Medulla oblongata (tissue), 1 donor: Measurements from ENCODE around the gene BUD23.
"Not testable (repeated sequence)": the region's sequence is repeated elsewhere in the genome, so short reads cannot be mapped to it uniquely, and the experiment has no call there.

ENCODE experiments used
- DNase-seq: peaks from one replicate; pipeline ENCODE4 v3.0.0-alpha.2; 2015; ENCODE audit errors: extremely low spot score

The BUD23 gene

GRCh38 chr7:73668103-73668885, 15.1 kb upstream of the BUD23 start:
- no peak for DNase-seq

- no peak for DNase-seq
Measured at GRCh38 chr7:73668886-73669230, 14.5 kb upstream of the BUD23 start.

GRCh38 chr7:73669288-73669701, 14.1 kb upstream of the BUD23 start:
- DNase-seq: no peak

GRCh38 chr7:73669858-73670385, 13.5 kb upstream of the BUD23 start:
- DNase-seq: no peak

- no peak for DNase-seq
Measured at GRCh38 chr7:73671322-73671661, 12.1 kb upstream of the BUD23 start.

GRCh38 chr7:73671857-73672445, 11.4 kb upstream of the BUD23 start:
- no peak for DNase-seq

GRCh38 chr7:73674468-73675124, 8.8 kb upstream of the BUD23 start:
- DNase-seq: no peak

GRCh38 chr7:73676062-73676461, 7.3 kb upstream of the BUD23 start:
- DNase-seq: not testable (repeated sequence)

GRCh38 chr7:73678862-73679261, 4.5 kb upstream of the BUD23 start:
- DNase-seq: no peak

GRCh38 chr7:73679709-73680108, 3.7 kb upstream of the BUD23 start:
- no peak for DNase-seq

- no peak for DNase-seq
Measured at GRCh38 chr7:73680501-73680900, 2.9 kb upstream of the BUD23 start.

GRCh38 chr7:73681031-73681430, 2.4 kb upstream of the BUD23 start:
- no peak for DNase-seq

- no peak for DNase-seq
Measured at GRCh38 chr7:73682745-73683055, 697 bp upstream of the BUD23 start.

GRCh38 chr7:73683788-73684693, 644 bp downstream of the BUD23 start:
- DNase-seq: no peak

- no peak for DNase-seq
Measured at GRCh38 chr7:73685311-73685710, 1.9 kb downstream of the BUD23 start.

- DNase-seq: no peak
Measured at GRCh38 chr7:73688288-73688687, 4.9 kb downstream of the BUD23 start.

GRCh38 chr7:73690646-73691045, 7.2 kb downstream of the BUD23 start:
- no peak for DNase-seq

GRCh38 chr7:73696372-73696771, 13.0 kb downstream of the BUD23 start:
- DNase-seq: no peak

- DNase-seq: no peak
Measured at GRCh38 chr7:73698410-73698809, 15.0 kb downstream of the BUD23 start.

- DNase-seq: no peak
Measured at GRCh38 chr7:73699370-73700068, 16.1 kb downstream of the BUD23 start.

GRCh38 chr7:73700069-73700423, 16.6 kb downstream of the BUD23 start:
- no peak for DNase-seq
